MCF 10A (cell line): ENCODE results near the gene SLC44A3. TPM values are rescaled to one million over a fixed set of nuclear protein-coding genes. Genes with fewer than 3 reads are reported as not detected.

ENCODE experiments used
- BruUV-seq: library from RNA; stranded (reverse); fragments of 400-500 nt; replicated peaks from 2 replicates; lab custom pipeline; 2021; lab: Mats Ljungman, UMichigan
- CTCF ChIA-PET: fragments of 300-600 bp; sonication (Branson Sonifier 250); formaldehyde crosslinking; extraction: SDS; loops from one replicate; lab custom pipeline; 2021; ENCODE audit warnings: antibody characterized with exemption, inconsistent platforms; lab: Yijun Ruan, JAX
- POLR2A ChIA-PET: fragments of 300-600, 350-650 bp; sonication (Branson Sonifier 250); formaldehyde crosslinking; extraction: SDS; loops from one replicate; lab custom pipeline; 2020; ENCODE audit warnings: antibody characterized with exemption, inconsistent platforms; lab: Yijun Ruan, JAX
- DNase-seq: peaks from one replicate; pipeline ENCODE4 v3.0.0-alpha.2; 2018; ENCODE audit not compliant: unreplicated experiment
- H3K27ac Mint-ChIP-seq: one replicate; pipeline ENCODE4 v1.8.0; 2022; ENCODE audit warnings: mild to moderate bottlenecking, low read depth, mixed read lengths; ENCODE audit not compliant: unreplicated experiment
- H3K27me3 Mint-ChIP-seq: one replicate; pipeline ENCODE4 v1.8.0; 2022; ENCODE audit warnings: mixed read lengths; ENCODE audit not compliant: insufficient read depth, unreplicated experiment
- H3K36me3 Mint-ChIP-seq: one replicate; pipeline ENCODE4 v1.8.0; 2022; ENCODE audit warnings: mild to moderate bottlenecking, moderate library complexity, mixed read lengths; ENCODE audit not compliant: insufficient read depth, unreplicated experiment
- H3K4me1 Mint-ChIP-seq: one replicate; pipeline ENCODE4 v1.8.0; 2022; ENCODE audit warnings: mixed read lengths; ENCODE audit not compliant: insufficient read depth, unreplicated experiment
- H3K4me3 Mint-ChIP-seq: one replicate; pipeline ENCODE4 v1.8.0; 2022; ENCODE audit warnings: mild to moderate bottlenecking, moderate library complexity, mixed read lengths; ENCODE audit not compliant: unreplicated experiment
- H3K9me3 Mint-ChIP-seq: one replicate; pipeline ENCODE4 v1.8.0; 2022; ENCODE audit warnings: mixed read lengths; ENCODE audit not compliant: unreplicated experiment
- CTCF ChIP-seq: fragments of 200-600 bp; IDR thresholded peaks from one replicate; pipeline ENCODE4 v1.8.0; 2022; ENCODE audit warnings: antibody characterized with exemption, mild to moderate bottlenecking; ENCODE audit not compliant: unreplicated experiment
- intact Hi-C: fragments of 100-400 bp; cut with micrococcal nuclease; formaldehyde crosslinking; loops from 2 replicates; pipeline ENCODE4 v1.14.1; 2022
- total RNA-seq: library from RNA; stranded (reverse); gene quantifications from 2 replicates; pipeline ENCODE4 v1.2.3, GENCODE V29; 2022

The SLC44A3 gene
- total RNA-seq, 1 experiment from 2014 or later: 2.8 TPM

DNA sequence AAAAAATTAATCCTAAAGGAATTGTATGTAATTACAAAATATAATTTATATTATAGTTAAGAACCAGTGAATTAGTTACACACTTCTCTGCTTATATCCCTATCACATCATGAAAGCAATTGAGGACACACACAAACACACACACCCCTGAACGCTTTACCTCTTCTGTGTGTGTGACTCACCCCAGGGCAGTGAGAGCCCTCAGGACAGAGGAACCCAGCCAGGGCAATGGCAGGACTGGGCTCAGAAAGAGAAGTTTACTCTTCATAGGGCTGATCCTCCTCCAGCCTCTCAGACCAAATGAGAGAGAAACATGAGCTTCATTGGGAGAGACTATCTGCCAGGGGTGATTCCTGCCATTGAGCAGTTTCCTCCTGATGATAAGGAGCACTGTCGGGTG lies 38.1 kb downstream of the SLC44A3 start:
- H3K4me1 Mint-ChIP-seq: peaks cover 9% of the 10 kb centered on the region
- no peak for TF ChIP-seq CTCF
- peaks cover 7% of the 10 kb centered on the region for H3K36me3 Mint-ChIP-seq
- H3K4me3 Mint-ChIP-seq: no peak overlapping the region
- no peaks in the 10 kb centered on the region for H3K27me3 Mint-ChIP-seq
- no peaks in the 10 kb centered on the region for H3K9me3 Mint-ChIP-seq
- no TSS peak for BruUV-seq
- CTCF ChIA-PET: interaction anchor here (0.5 to 1.8 kb wide), 2 partner anchors 185 to 206 kb away, joined by 3 to 7 read pairs; no protein-coding TSS in a partner anchor
- POLR2A ChIA-PET: no interaction called here
- DNase-seq: peak; percentile 60
- H3K27ac Mint-ChIP-seq: peak overlapping the region; percentile 46
- intact Hi-C loops: no loop called here

GRCh38 chr1:94859174-94859573 lies 39.0 kb downstream of the SLC44A3 start:
- POLR2A ChIA-PET: interaction anchor here (8.1 kb wide), 1 partner anchor 16 kb away, joined by 91 read pairs; no protein-coding TSS in a partner anchor
- Mint-ChIP-seq H3K36me3 (peaks cover 7% of the 10 kb centered on the region), H3K27ac (no peak overlapping the region), H3K4me1 (peaks cover 18% of the 10 kb centered on the region), H3K4me3 (no peak overlapping the region), H3K9me3 (no peaks in the 10 kb centered on the region), H3K27me3 (no peaks in the 10 kb centered on the region)
- no peak for TF ChIP-seq CTCF
- intact Hi-C loops: no loop called here
- CTCF ChIA-PET: interaction anchor here (1.5 to 1.8 kb wide), 2 partner anchors 80 to 184 kb away, joined by 3 to 7 read pairs; no protein-coding TSS in a partner anchor
- BruUV-seq: no TSS peak
- no peak for DNase-seq

DNA sequence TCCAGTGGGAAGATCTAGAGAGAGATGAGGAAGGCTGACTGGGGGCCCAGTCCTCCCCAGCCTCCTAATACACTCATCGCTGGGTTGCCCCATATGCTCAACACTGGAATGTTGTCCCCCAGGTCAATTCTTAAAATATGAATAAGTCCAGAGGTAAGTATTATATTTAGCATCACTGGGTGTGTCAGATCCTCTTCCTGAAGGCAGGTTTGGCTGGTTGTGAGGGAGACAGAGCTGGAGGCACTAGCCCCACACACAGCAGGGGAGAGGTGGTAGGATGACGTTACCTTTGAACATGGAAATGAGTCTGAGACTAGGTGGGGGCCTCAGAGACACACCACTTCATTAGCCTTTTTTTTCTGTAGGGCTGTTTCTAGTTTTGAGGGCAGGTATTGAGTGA lies 42.6 kb downstream of the SLC44A3 start:
- peaks cover 31% of the 10 kb centered on the region for H3K4me1 Mint-ChIP-seq
- intact Hi-C loops: no loop called here

More for the DNA sequence above, 42.6 kb downstream of the SLC44A3 start:
- Mint-ChIP-seq H3K27me3 (no peaks in the 10 kb centered on the region), H3K9me3 (no peaks in the 10 kb centered on the region), H3K4me3 (no peak overlapping the region), H3K36me3 (peaks cover 7% of the 10 kb centered on the region), H3K27ac (peak overlapping the region; percentile 97)
- BruUV-seq: no TSS peak
- POLR2A ChIA-PET: interaction anchor here (1.2 to 8.1 kb wide), 4 partner anchors 9 to 178 kb away, joined by 3 to 91 read pairs (median 32); no protein-coding TSS in a partner anchor
- CTCF ChIA-PET: interaction anchor here (1.0 to 2.7 kb wide), 3 partner anchors 8 to 180 kb away, joined by 3 to 22 read pairs (median 17); no protein-coding TSS in a partner anchor
- no peak for TF ChIP-seq CTCF
- DNase-seq: peak; percentile 35
